Measurements from ENCODE around the gene CHIC2.
A peak's percentile ranks its signal among the peaks of the same experiment; 100 is the strongest.

The CHIC2 gene

DNA sequence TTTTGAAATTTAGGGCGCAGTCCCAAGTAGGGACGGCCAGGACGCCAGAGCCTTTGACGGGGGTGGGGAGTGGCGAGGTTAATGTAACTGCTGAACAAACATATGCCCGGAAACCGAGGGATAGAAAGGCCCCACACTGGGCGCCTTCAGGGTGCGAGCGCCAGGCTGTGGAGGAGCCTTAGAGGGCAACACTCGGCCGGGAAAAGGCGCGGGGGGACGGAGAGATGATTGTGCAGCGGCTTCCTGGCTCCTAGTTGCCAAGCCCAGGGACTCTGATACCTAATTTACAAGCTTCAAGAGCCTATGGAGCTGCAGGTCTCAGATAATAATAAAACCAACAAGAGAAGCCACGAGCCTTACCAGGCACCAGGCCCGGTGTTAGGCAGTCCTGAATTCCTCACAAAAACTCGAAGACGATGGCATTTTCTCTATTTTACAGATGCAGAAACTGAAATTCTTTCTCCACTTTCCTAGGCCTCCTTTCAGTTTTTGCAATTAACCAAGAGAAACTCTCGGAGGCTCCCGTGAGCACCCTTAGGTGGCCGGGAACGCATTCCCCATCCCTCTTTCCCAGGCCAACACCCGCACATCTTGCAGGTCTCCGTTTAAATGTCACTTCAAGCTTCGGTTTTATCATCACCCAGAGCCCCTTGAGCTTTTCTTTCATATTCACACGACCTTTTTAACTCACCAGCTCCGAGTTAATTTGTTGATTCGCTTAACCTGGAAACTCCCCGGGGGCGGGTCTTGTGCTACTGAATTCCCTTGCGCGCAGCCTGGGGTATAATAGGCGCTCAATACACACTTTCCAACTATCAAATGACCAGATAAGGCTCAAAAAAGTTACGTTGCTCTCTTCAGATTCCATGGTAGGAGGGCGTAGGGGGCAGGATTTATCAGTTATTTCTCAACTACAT is 29.2 kb upstream of the CHIC2 start:
- no peak for FAIRE-seq
- TF ChIP-seq PAX5 (IDR thresholded peaks at IDR 0.05; ENCODE audit: insufficient read depth, low read length, severe bottlenecking): no peak
- no peak for TF ChIP-seq POU2F2 (IDR thresholded peaks at IDR 0.05; ENCODE audit: low read depth, low read length)
- TF ChIP-seq SPI1 (IDR thresholded peaks at IDR 0.05; ENCODE audit: low read depth, low read length): no peak
- TF ChIP-seq POLR2A (IDR thresholded peaks at IDR 0.05; ENCODE audit: low read depth, low read length): no peak
- no peak for TF ChIP-seq POLR2AphosphoS5 (IDR thresholded peaks at IDR 0.05; ENCODE audit: low read depth, low read length)
- no peak for TF ChIP-seq TAF1 (IDR thresholded peaks at IDR 0.05; ENCODE audit: low read depth, low read length)
- DNase-seq (ENCODE audit: insufficient read length, low spot score): no peak

DNA sequence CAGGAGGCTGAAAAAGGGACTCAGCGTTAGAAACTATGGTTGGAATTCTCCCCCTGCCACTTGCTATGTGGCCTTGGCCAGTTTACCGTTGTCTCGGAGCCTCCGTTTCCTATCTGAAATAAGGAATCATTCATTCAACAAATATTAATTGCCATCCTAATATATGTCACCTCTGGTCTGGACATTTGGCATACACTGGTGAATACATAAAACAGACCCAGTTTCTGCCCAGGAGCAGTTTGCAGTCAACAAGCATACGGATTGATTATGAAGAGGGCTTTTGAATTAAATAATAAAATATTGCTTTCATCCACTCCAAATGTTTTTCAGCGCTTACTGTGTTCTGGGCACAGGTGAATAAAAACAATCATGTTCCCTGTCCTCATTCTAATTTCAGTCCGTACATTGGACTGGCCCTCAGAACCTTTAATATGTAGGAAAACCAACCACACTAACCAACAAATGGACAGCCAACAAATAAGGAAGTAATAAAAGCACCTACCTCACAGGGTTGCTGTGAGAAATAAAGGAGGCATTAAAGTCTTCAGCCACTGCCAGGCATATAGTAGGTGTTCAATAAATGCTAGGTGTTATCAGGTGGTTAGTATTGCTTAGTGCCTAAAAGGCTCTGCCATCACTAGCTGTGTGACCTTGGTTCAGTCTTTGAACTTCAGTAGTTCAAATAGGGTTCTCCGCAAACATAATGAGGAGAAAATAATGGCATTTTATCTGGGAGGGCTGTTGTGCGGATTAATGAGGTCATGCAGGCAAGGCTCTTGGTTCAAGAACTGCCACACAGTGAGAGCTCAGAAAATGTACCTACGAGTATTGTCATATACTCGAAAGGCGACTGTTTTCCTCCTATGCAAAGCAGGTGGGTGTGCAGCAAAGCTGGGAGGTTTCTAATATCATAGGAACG is 28.3 kb upstream of the CHIC2 start:
- TF ChIP-seq POU2F2 (IDR thresholded peaks at IDR 0.05; ENCODE audit: low read depth, low read length) (no peak), POLR2AphosphoS5 (IDR thresholded peaks at IDR 0.05; ENCODE audit: low read depth, low read length) (no peak), SPI1 (IDR thresholded peaks at IDR 0.05; ENCODE audit: low read depth, low read length) (no peak), PAX5 (IDR thresholded peaks at IDR 0.05; ENCODE audit: insufficient read depth, low read length, severe bottlenecking) (no peak), TAF1 (IDR thresholded peaks at IDR 0.05; ENCODE audit: low read depth, low read length) (no peak), POLR2A (IDR thresholded peaks at IDR 0.05; ENCODE audit: low read depth, low read length) (no peak)

DNA sequence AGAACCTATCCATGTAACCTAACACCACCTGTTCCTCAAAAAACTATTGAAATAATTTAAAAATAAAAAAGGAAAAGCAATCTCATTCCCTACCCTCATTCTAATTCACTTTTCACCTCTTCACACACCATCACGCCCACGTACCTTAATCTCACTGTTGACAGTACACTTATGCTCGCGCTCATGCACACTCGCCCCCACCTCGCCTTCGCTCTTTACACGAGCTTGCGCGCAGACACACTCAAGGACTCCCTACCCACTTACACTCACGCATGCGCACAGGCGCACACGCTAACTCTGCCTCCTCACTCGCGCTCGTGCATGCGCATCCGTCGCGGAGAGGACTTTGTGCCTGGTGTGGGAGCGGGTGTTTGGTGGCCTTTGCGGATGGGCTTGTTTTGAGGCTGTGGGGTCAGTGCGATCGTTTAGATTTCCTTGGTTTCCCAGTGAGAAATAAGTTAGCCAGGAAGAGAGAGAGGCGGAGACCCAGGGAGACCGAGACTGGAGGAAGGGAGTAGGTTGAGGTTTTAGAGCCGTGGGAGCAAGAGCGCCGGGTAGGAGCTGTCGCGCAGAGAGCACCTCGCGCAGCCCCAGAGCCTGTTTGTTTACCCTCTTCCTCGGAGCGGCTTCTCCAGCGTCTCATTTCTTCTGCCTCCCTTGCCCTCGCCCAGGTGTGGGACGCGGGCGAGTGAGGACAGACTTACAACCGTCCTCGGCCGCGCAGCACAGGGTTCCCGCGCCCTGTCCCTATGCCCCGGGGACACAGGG is 27.4 kb upstream of the CHIC2 start:
- peak; percentile 94 for FAIRE-seq
- no peak for DNase-seq (ENCODE audit: insufficient read length, low spot score)
- no peak for TF ChIP-seq POLR2AphosphoS5 (IDR thresholded peaks at IDR 0.05; ENCODE audit: low read depth, low read length)
- no peak for TF ChIP-seq POLR2A (IDR thresholded peaks at IDR 0.05; ENCODE audit: low read depth, low read length)
- no peak for TF ChIP-seq SPI1 (IDR thresholded peaks at IDR 0.05; ENCODE audit: low read depth, low read length)
- TF ChIP-seq TAF1 (IDR thresholded peaks at IDR 0.05; ENCODE audit: low read depth, low read length): no peak
- TF ChIP-seq PAX5 (IDR thresholded peaks at IDR 0.05; ENCODE audit: insufficient read depth, low read length, severe bottlenecking): no peak
- TF ChIP-seq POU2F2 (IDR thresholded peaks at IDR 0.05; ENCODE audit: low read depth, low read length): no peak

More for the DNA sequence above, 28.3 kb upstream of the CHIC2 start:
- DNase-seq (ENCODE audit: insufficient read length, low spot score) (no peak), FAIRE-seq (no peak)

DNA sequence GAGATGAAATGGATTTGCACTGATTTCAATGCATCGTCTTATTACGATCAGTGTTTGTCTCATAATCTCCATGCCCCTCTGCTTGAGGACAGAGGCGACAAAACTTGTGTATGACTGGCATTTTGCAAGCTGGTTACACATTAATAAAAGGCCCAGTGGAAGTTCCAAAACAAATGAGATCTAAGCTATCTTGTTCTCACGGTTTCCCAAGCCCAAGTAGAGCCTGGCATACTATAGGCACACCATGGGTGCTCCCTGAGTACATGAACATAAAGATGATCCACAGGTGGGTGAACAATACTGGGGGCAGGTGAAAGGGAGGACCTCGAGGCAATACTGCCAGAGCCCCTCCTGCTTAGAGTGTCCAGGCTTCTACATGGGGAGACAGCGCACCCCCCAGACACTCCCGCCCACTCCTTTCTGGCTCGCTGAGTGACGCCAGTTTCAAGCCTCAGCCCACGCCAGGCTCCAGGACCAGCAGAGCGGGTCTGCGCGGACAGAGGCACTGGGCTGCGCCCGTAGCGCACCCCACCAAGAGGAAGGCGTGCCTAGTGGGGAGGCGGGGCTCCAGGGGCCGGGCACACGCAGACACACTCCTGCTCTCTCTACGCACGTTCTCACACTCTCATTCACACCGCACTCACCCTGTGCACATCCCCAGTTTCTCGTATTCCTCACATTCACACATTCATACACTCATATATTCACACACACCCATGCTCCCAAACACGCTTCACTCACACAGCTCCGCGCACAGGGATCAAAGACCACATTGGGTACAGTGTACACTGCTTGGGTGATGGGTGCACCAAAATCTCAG is 26.6 kb upstream of the CHIC2 start:
- no peak for DNase-seq (ENCODE audit: insufficient read length, low spot score)
- FAIRE-seq: peak; percentile 26
- no peak for TF ChIP-seq PAX5 (IDR thresholded peaks at IDR 0.05; ENCODE audit: insufficient read depth, low read length, severe bottlenecking)
- TF ChIP-seq POU2F2 (IDR thresholded peaks at IDR 0.05; ENCODE audit: low read depth, low read length): no peak
- no peak for TF ChIP-seq TAF1 (IDR thresholded peaks at IDR 0.05; ENCODE audit: low read depth, low read length)
- no peak for TF ChIP-seq SPI1 (IDR thresholded peaks at IDR 0.05; ENCODE audit: low read depth, low read length)
- no peak for TF ChIP-seq POLR2AphosphoS5 (IDR thresholded peaks at IDR 0.05; ENCODE audit: low read depth, low read length)
- no peak for TF ChIP-seq POLR2A (IDR thresholded peaks at IDR 0.05; ENCODE audit: low read depth, low read length)

DNA sequence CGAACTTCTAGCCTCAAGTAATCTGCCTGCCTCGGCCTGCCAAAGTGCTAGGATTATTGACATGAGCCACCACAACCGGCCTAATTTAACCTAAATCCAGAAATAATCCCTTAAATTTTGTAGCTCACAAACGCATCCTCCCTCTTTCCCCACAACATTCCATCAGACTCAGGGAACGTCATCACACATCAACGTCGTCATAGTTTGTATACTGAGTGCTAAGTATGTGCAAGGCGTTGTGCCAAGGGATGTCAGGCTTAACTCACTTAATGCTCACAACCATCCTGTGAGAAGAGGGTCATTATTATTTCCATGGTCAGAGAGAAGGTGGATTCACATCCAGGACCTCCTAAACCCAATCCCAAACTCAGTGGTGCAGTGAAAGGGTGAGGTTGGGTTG is 26.0 kb upstream of the CHIC2 start:
- FAIRE-seq (no peak), DNase-seq (ENCODE audit: insufficient read length, low spot score) (no peak)
- TF ChIP-seq TAF1 (IDR thresholded peaks at IDR 0.05; ENCODE audit: low read depth, low read length) (no peak), POLR2AphosphoS5 (IDR thresholded peaks at IDR 0.05; ENCODE audit: low read depth, low read length) (no peak), POLR2A (IDR thresholded peaks at IDR 0.05; ENCODE audit: low read depth, low read length) (no peak), POU2F2 (IDR thresholded peaks at IDR 0.05; ENCODE audit: low read depth, low read length) (no peak), PAX5 (IDR thresholded peaks at IDR 0.05; ENCODE audit: insufficient read depth, low read length, severe bottlenecking) (no peak), SPI1 (IDR thresholded peaks at IDR 0.05; ENCODE audit: low read depth, low read length) (no peak)

DNA sequence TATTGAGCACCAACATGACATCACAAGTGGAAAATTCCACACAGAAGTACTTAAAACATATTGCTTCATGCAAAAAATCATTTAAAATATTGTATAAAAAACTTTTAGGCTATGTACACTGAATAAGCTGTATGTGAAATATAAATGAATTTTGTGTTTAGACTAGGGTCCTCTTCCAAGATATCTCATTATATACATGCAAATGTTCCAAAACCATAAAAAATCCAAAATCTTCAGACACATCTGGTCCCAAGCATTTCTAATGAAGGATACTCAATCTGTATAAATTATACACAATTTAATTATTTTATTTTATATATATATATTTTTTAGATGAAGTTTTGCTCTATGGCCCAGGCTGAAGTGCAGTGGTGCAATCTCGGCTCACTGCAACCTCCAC is 25.5 kb upstream of the CHIC2 start:
- no peak for FAIRE-seq
- TF ChIP-seq POU2F2 (IDR thresholded peaks at IDR 0.05; ENCODE audit: low read depth, low read length): no peak
- TF ChIP-seq SPI1 (IDR thresholded peaks at IDR 0.05; ENCODE audit: low read depth, low read length): no peak
- no peak for TF ChIP-seq POLR2AphosphoS5 (IDR thresholded peaks at IDR 0.05; ENCODE audit: low read depth, low read length)
- TF ChIP-seq PAX5 (IDR thresholded peaks at IDR 0.05; ENCODE audit: insufficient read depth, low read length, severe bottlenecking): no peak
- no peak for TF ChIP-seq POLR2A (IDR thresholded peaks at IDR 0.05; ENCODE audit: low read depth, low read length)
- no peak for TF ChIP-seq TAF1 (IDR thresholded peaks at IDR 0.05; ENCODE audit: low read depth, low read length)
- DNase-seq (ENCODE audit: insufficient read length, low spot score): no peak

DNA sequence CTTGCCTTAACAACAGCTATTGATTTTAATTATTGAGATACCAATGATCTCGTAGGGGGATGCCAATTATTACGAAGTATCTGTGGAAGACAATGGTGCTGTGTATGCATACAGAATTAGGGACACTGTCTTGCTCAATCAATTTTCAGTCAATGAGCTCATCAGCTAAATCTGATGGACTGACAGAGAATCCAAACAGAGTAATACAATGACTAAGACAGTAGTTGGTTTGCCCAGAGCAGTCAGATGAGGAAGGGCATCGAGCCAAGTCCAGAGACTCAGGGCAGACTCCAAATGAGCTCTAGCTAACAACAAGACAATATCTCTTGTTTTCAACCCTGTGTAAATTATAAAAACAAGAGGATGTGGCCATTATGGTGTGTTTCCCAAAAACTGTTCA is 20.9 kb upstream of the CHIC2 start:
- TF ChIP-seq POU2F2 (IDR thresholded peaks at IDR 0.05; ENCODE audit: low read depth, low read length) (no peak), POLR2AphosphoS5 (IDR thresholded peaks at IDR 0.05; ENCODE audit: low read depth, low read length) (no peak), TAF1 (IDR thresholded peaks at IDR 0.05; ENCODE audit: low read depth, low read length) (no peak), SPI1 (IDR thresholded peaks at IDR 0.05; ENCODE audit: low read depth, low read length) (no peak), POLR2A (IDR thresholded peaks at IDR 0.05; ENCODE audit: low read depth, low read length) (no peak), PAX5 (IDR thresholded peaks at IDR 0.05; ENCODE audit: insufficient read depth, low read length, severe bottlenecking) (no peak)
- no peak for FAIRE-seq
- no peak for DNase-seq (ENCODE audit: insufficient read length, low spot score)

DNA sequence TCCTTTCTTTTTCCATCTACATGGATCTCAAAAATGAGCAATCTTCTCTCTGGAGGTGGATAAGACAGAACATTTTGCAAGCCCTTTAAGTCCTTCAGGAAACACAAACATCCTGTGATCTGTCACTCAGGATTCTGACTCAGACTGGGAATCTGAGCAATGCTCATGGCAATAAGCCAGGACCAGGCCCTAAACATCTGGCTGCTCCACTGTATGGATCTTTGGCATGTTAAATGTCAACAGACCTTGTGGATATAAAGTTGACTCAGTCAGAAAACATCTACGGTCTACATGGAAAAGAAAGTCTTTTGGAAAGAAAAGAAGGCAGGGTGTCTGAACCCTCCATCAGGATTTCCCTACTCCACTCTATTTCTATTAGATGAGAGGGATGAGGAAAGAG is 17.8 kb upstream of the CHIC2 start:
- DNase-seq (ENCODE audit: insufficient read length, low spot score) (no peak), FAIRE-seq (no peak)
- TF ChIP-seq POU2F2 (IDR thresholded peaks at IDR 0.05; ENCODE audit: low read depth, low read length) (no peak), POLR2A (IDR thresholded peaks at IDR 0.05; ENCODE audit: low read depth, low read length) (no peak), PAX5 (IDR thresholded peaks at IDR 0.05; ENCODE audit: insufficient read depth, low read length, severe bottlenecking) (no peak), TAF1 (IDR thresholded peaks at IDR 0.05; ENCODE audit: low read depth, low read length) (no peak), POLR2AphosphoS5 (IDR thresholded peaks at IDR 0.05; ENCODE audit: low read depth, low read length) (no peak), SPI1 (IDR thresholded peaks at IDR 0.05; ENCODE audit: low read depth, low read length) (no peak)
